ENCODE data around the gene BACH2.

DNA sequence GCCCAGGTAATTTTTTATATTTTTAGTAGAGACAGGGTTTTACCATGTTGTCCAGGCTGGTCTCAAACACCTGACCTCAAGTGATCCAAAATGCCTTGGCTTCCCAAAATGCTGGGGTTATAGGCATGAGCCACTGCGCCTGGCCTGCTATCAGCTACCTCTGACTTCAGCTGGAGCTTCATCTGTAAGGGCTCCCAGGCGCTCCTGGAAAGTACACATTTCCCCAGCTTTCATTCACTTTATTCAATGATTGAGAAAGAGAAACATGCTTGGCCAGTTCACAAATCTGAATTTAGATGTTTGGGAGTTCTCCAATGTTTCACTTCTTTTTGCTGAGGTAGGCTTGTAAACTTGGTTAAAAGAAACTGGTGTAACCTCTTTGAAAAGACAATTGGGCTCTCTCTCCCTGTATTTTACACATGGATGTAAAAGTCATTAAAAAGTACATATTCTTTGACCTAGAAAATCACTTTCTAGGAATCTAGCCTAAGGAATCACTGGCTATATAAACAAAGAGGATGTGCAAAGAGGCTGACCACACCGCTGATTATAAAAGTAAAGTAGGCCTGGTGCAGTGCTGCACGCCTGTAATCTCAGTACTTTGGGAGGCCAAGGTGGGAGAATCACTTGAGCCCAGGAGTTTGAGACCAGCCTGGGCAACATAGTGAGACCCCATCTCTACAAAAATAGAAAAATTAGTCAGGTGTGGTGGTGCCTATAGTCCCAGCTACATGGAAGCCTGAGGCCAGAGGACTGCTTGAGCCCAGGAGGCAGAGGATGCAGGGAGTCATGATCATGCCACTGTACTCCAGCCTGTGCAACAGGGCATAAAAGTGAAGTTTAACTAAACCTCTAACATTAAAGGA lies 128.9 kb downstream of the BACH2 start:
- no peak for TF ChIP-seq POLR2A (IDR thresholded peaks at IDR 0.05)
- TF ChIP-seq CTCF (IDR thresholded peaks at IDR 0.05): no peak
